ENCODE data around the gene TRIM66. TPM values are rescaled to one million over a fixed set of nuclear protein-coding genes. Genes with fewer than 3 reads are reported as not detected.

The TRIM66 gene
- total RNA-seq, 4 donors from 2014 or later = 12.1 to 34.2 (median 19.8) TPM

GRCh38 chr11:8610532-8611116 is 71.8 kb downstream of the TRIM66 start:
- peaks cover 0 to 2% (median 0%) of the 10 kb centered on the region in 3 donors for H3K36me3 ChIP-seq
- no peaks in the 10 kb centered on the region for H3K9me3 ChIP-seq
- no peak for DNase-seq
- peak overlapping the region in 1 of 4 donors; percentile 16 for H3K27ac ChIP-seq
- H3K4me3 ChIP-seq = no peak overlapping the region
- no peaks in the 10 kb centered on the region for H3K27me3 ChIP-seq
- TF ChIP-seq POLR2A (IDR thresholded peaks at IDR 0.05) (no peak), CTCF (IDR thresholded peaks at IDR 0.05) (no peak)
- no peaks in the 10 kb centered on the region for H3K4me1 ChIP-seq

GRCh38 chr11:8608652-8609051 is 73.8 kb downstream of the TRIM66 start:
- TF ChIP-seq CTCF (IDR thresholded peaks at IDR 0.05) = no peak
- TF ChIP-seq POLR2A (IDR thresholded peaks at IDR 0.05) = no peak
- Histone ChIP-seq H3K9me3 (no peaks in the 10 kb centered on the region), H3K36me3 (no peaks in the 10 kb centered on the region), H3K4me1 (no peaks in the 10 kb centered on the region), H3K27me3 (no peaks in the 10 kb centered on the region), H3K4me3 (no peak overlapping the region), H3K27ac (no peak overlapping the region)
- DNase-seq = no peak

GRCh38 chr11:8605971-8606563 is 76.4 kb downstream of the TRIM66 start:
- Histone ChIP-seq H3K4me1 (no peaks in the 10 kb centered on the region), H3K27ac (no peak overlapping the region), H3K27me3 (no peaks in the 10 kb centered on the region), H3K4me3 (no peak overlapping the region), H3K9me3 (no peaks in the 10 kb centered on the region), H3K36me3 (no peaks in the 10 kb centered on the region)
- no peak for DNase-seq
- no peak for TF ChIP-seq POLR2A (IDR thresholded peaks at IDR 0.05)

GRCh38 chr11:8604078-8604723 is 78.3 kb downstream of the TRIM66 start:
- H3K27me3 ChIP-seq = no peaks in the 10 kb centered on the region
- peak in 2 of 3 donors; percentile 74 to 79 for DNase-seq
- H3K9me3 ChIP-seq = no peaks in the 10 kb centered on the region
- H3K36me3 ChIP-seq = no peaks in the 10 kb centered on the region
- TF ChIP-seq CTCF (IDR thresholded peaks at IDR 0.05) (peak in 4 of 6 experiments; percentile 54 to 71 (median 66)), POLR2A (IDR thresholded peaks at IDR 0.05) (no peak)
- H3K27ac ChIP-seq = peak overlapping the region in 2 of 4 donors; percentile 59 to 60
- no peak overlapping the region for H3K4me3 ChIP-seq
- H3K4me1 ChIP-seq = no peaks in the 10 kb centered on the region

- Histone ChIP-seq H3K4me1 (no peaks in the 10 kb centered on the region), H3K27me3 (no peaks in the 10 kb centered on the region), H3K9me3 (no peaks in the 10 kb centered on the region), H3K36me3 (no peaks in the 10 kb centered on the region), H3K4me3 (no peak overlapping the region), H3K27ac (peak overlapping the region in 2 of 4 donors; percentile 14 to 59)
- no peak for DNase-seq
- TF ChIP-seq POLR2A (IDR thresholded peaks at IDR 0.05) = no peak
Observed at GRCh38 chr11:8603696-8604077, 78.8 kb downstream of the TRIM66 start.

- no peaks in the 10 kb centered on the region for H3K9me3 ChIP-seq
- no peaks in the 10 kb centered on the region for H3K36me3 ChIP-seq
- TF ChIP-seq CTCF (IDR thresholded peaks at IDR 0.05) = no peak
- TF ChIP-seq POLR2A (IDR thresholded peaks at IDR 0.05) = no peak
- no peak for DNase-seq
- no peak overlapping the region for H3K4me3 ChIP-seq
- no peaks in the 10 kb centered on the region for H3K4me1 ChIP-seq
- H3K27me3 ChIP-seq = no peaks in the 10 kb centered on the region
- H3K27ac ChIP-seq = no peak overlapping the region
Observed at GRCh38 chr11:8601376-8602133, 80.9 kb downstream of the TRIM66 start.

Data from Peyer's patch (tissue), 4 donors.